Activated CD8-positive, alpha-beta memory T cell treated with anti-CD3 and anti-CD28 coated beads, Interleukin-2, amount 50 U/mL, for 48 hours (primary cell): ENCODE results near the gene RBM34.

Experiments used
- DNase-seq: peaks from one replicate; pipeline ENCODE4 v3.0.0-alpha.2; 2020

RBM34 gene

GRCh38 chr1:235152235-235152634 lies 8.8 kb downstream of the RBM34 start:
- no peak for DNase-seq

DNA sequence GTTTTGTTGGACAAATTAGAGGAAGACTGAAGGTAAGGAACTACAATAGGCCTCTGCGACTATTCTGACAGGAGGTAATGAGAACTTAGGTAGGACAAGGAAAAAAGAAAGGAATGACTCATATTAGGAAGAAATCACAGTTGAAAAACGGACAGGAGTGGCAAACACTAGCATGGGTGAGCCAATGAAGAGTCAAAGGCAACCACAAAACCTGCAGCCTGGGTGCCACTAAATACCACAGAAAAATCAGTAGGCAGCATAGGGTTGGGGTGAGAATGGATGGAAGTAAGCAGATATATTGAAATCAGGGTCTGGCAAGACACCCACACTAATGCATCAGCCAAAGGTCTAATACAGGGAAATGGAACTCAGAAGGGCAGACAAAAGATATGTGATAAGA lies 10.0 kb downstream of the RBM34 start:
- DNase-seq, result no peak

- DNase-seq, result no peak
Measured at GRCh38 chr1:235149824-235150223, 11.2 kb downstream of the RBM34 start.

GRCh38 chr1:235147269-235147668 lies 13.8 kb downstream of the RBM34 start:
- no peak for DNase-seq

GRCh38 chr1:235145639-235146038 lies 15.4 kb downstream of the RBM34 start:
- no peak for DNase-seq

- no peak for DNase-seq
Measured at GRCh38 chr1:235142991-235143390, 18.1 kb downstream of the RBM34 start.

DNA sequence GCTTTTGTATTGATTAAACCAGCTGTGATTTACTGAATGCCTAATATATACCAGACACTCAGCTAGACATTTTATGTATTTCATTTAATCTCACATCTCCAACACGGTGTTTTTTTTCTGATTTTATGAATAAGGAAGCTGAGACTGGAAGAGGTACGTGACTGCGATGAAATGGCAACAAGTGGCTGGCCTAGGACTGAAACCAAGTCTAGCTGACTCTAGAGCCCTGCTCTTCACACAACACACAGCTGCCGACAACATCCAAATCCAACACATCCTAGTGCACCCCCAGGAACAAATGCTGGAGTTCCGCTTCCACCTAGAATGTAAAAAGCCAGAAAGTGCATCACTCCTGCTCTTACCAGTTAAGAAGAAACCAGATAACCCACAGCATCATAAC lies 21.7 kb downstream of the RBM34 start:
- no peak for DNase-seq

DNA sequence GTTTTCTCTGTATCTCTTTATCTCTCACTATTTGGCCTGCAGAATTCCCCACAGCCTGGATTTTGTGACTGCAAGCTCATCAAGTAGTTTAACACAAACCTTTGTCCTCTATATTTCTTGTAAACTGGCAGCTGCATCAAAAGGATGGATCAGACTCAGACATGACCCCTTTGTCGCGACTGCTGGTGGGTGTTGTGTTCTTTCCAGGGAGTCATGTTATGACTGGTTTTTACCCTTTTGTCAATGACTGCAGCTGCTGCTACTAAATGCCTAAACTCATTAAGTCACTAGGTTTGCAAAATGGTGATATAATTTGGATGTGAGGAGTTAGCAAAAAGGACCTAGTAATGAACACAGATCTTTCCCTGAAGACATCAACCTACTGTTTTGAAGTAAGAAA lies 22.2 kb downstream of the RBM34 start:
- no peak for DNase-seq

DNA sequence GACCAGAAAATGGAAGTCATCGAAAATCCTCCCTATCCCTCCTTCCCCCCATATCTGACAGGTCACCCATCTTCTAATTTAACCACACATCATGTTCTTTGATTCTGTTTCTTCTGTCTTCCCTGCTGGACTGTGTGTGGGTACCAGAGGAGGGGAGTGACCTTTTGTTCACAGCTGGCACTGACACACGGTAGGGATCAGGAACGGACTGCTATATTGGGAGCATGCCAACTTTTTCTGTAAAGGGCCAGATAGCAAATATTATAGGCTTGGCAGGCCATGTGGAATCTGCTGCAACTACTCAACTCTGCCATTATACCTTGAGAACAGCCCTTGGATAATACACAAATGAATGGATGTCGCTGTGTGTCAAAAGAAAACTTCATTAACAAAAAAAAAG lies 24.9 kb downstream of the RBM34 start:
- no peak for DNase-seq

GRCh38 chr1:235134171-235134570 lies 26.9 kb downstream of the RBM34 start:
- no peak for DNase-seq

DNA sequence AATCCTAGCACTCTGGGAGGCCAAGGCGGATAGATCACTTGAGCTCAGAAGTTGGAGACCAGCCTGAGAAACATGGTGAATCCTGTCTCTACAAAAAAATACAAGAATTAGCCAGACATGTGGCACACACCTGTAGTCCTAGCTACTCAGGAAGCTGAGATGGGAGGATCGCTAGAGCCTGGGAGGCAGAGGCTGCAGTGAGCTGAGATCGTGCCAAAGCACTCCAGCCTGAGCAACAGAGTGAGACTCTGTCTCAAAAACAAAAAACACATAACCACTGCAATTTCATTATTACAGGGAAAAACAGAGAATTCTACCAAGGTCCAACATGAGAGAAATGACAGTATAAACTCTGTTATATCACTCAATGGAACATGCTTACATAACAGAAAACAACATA lies 28.0 kb downstream of the RBM34 start:
- DNase-seq, result no peak

DNA sequence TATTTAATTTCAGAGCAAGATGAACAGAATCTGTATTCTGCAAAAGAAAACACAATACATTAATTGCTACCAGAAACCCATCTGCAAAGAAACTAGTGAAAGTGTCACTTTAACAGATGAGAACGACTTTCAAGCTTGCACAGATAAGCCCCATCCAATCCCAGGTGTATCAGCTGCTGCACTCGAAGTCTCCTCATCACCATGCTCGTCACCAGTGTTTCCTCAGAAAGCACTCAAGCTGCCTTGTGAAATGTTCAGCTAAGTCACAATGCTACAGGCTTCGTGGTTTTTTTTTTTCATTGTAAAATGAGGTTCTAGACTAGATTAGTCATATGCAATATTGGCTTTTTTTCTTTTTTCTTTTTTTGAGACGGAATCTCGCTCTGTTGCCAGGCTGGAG lies 29.1 kb downstream of the RBM34 start:
- DNase-seq, result no peak

GRCh38 chr1:235130766-235131270 lies 30.2 kb downstream of the RBM34 start:
- DNase-seq, result no peak

DNA sequence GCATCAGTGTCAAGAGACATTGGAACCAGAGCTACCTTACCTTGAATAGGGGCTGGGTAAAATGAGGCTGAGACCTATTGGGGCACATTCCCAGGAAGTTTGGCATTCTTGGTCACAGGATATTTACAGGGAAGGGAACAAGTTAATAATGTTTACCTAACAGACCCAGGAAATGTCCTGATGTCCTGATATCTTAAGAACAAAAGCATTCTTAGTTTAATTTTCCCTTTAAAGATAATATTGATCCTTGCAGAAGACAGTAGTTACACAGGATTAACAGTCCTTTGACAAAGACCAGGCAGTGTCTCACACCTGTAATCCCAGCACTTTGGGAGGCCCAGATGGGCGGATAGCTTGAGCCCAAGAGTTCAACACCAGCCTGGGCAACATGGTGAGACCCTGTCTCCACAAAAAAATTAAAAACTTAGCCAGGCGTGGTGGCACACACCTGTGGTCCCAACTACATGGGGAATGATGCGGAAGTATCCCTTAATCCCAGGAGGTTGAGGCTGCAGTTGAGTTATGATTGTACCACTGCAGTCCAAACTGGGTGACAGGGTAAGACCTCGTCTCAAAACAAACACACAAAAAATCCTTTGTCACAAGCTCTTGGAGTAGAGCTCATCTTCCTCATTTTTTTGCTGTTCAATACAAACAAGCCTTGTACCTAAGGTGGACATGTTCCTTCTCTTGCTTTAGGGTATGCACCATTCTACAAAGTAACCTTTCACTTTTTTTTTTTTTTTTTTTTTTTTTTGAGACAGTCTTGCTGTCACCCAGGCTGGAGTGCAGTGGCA lies 31.1 kb downstream of the RBM34 start:
- DNase-seq, result no peak

- DNase-seq, result peak; percentile 97
Measured at GRCh38 chr1:235128456-235129328, 32.4 kb downstream of the RBM34 start, which contains the start of gene TOMM20. Gene TOMM20, minus strand, starts transcription at chr1:235128837. Its CDS starts 122 bp downstream, at chr1:235128715.

DNA sequence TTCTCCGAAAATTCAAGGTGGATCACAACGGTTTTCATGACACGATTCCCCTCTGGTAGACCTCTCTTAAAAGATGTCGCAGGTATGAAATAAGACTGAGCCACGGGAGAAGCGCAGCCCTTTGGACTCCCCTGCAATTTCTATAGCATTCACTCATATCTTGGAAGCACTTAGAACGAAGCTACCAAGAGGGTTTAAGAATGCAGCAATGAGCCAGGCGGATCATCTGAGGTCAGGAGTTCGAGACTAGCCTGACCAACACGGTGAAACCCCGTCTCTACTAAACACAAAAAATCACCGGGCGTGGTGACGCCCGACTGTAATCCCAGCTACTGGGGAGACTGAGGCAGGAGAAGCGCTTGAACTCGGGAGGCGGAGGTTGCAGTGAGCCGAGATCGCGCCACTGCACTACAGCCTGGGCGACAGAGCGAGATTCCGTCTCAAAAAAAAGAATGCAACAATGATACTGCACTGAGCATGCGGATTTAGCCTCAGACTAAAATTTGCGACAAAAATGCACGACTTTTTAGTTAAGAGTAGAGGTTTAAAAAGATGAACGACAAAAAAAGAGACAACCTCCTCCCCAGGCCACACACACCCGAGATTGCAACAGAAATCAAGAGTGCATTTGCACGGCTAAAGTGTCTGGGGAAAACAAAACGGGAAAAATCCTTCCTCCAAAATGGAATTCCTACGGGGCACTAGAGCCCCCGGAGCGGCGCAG lies 33.2 kb downstream of the RBM34 start:
- peak; percentile 63 for DNase-seq

GRCh38 chr1:235127203-235127602 lies 33.8 kb downstream of the RBM34 start:
- no peak for DNase-seq

- DNase-seq, result no peak
Measured at GRCh38 chr1:235124665-235125064, 36.4 kb downstream of the RBM34 start.

- no peak for DNase-seq
Measured at GRCh38 chr1:235124111-235124510, 36.9 kb downstream of the RBM34 start.

DNA sequence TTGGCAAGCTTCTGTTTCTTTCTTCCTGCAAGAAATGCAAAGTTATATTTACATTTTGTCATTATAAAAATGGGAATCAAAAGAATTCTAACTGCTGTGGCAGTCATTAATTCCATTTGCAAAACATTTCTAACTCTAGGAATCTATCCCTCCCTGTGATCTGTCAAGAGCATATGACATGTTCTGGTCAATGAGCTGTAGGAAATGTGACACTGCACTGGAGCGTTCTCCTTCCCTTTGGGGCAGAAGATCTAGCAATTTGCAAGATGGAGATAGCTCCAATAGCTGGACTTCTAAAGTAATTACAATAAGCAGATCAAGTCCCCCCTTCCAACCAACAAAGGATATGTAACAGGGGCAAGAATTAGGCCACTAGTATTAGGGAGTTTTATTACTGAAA lies 38.7 kb downstream of the RBM34 start:
- DNase-seq, result no peak

- DNase-seq, result no peak
Measured at GRCh38 chr1:235113183-235113917, 47.7 kb downstream of the RBM34 start.
